GM13976 (cell line): Measurements from ENCODE around the gene LYST.

ENCODE experiments used
- DNase-seq: peaks from one replicate; pipeline ENCODE4 v3.0.0; 2012; ENCODE audit warnings: low spot score
- CTCF ChIP-seq: IDR thresholded peaks from 2 replicates; pipeline ENCODE4 v1.5.1; 2012; ENCODE audit warnings: borderline replicate concordance, mild to moderate bottlenecking; ENCODE audit not compliant: insufficient read depth; ENCODE audit errors: extremely low read depth, missing control alignments, control extremely low read depth
- in situ Hi-C: fragments of 300-500 bp; cut with MboI; formaldehyde crosslinking; loops from one replicate; pipeline ENCODE4 v1.12.0; 2022; ENCODE audit warnings: low sequenced_read_pairs, mixed read lengths, inconsistent platforms; ENCODE audit not compliant: unreplicated experiment

Gene LYST

GRCh38 chr1:235617808-235618207 lies 248.9 kb downstream of the LYST start:
- TF ChIP-seq CTCF, result no peak
- DNase-seq, result no peak
- in situ Hi-C loops, result no loop called here

GRCh38 chr1:235617140-235617539 lies 249.6 kb downstream of the LYST start:
- no peak for DNase-seq
- TF ChIP-seq CTCF, result no peak
- in situ Hi-C loops, result no loop called here

GRCh38 chr1:235614442-235614954 lies 252.2 kb downstream of the LYST start:
- in situ Hi-C loops, result no loop called here
- no peak for TF ChIP-seq CTCF
- no peak for DNase-seq

- in situ Hi-C loops, result no loop called here
These were observed 253.1 kb downstream of the LYST start for GRCh38 chr1:235613602-235614001.

GRCh38 chr1:235612761-235613160 lies 253.9 kb downstream of the LYST start:
- TF ChIP-seq CTCF, result no peak
- DNase-seq, result no peak
- in situ Hi-C loops, result no loop called here

More at GRCh38 chr1:235613602-235614001, 253.1 kb downstream of the LYST start:
- TF ChIP-seq CTCF, result no peak
- no peak for DNase-seq
